ENCODE measurements around the gene VRK1. TPM values are rescaled to one million over a fixed set of nuclear protein-coding genes. Genes with fewer than 3 reads are reported as not detected.

VRK1 gene
- total and polyA plus RNA-seq, 4 donors = 1.8 to 50.4 (median 3.3) TPM

- Histone ChIP-seq H3K27ac (ENCODE audit: low read depth in 1 of 2, low read length in 2 of 2) (no peak overlapping the region), H3K9ac (ENCODE audit: low read depth in 1 of 2, low read length in 2 of 2) (no peak overlapping the region), H3K36me3 (ENCODE audit: control insufficient read depth in 4 of 4, insufficient read depth in 3 of 4, low read depth in 1 of 4, low read length in 3 of 4) (no peaks in the 10 kb centered on the region), H3K9me3 (ENCODE audit: control insufficient read depth in 4 of 4, low read length in 3 of 4) (no peaks in the 10 kb centered on the region), H3K4me3 (ENCODE audit: low read depth in 1 of 3, low read length in 3 of 3) (no peak overlapping the region), H3K4me1 (ENCODE audit: control insufficient read depth in 4 of 4, insufficient read depth in 4 of 4, low read length in 3 of 4) (no peaks in the 10 kb centered on the region), H3K27me3 (ENCODE audit: control insufficient read depth in 4 of 4, insufficient read depth in 4 of 4, low read length in 3 of 4) (peaks cover 0 to 3% (median 0%) of the 10 kb centered on the region in 4 donors)
- TF ChIP-seq ATF3 (IDR thresholded peaks at IDR 0.05) = no peak
- TF ChIP-seq FOXA2 (IDR thresholded peaks at IDR 0.05) = no peak
- TF ChIP-seq RXRA (IDR thresholded peaks at IDR 0.05) = no peak
- no peak for DNase-seq (ENCODE audit: low spot score)
- 82% methylated on average over 3 of the region's 3 CpGs for WGBS
Observed at GRCh38 chr14:96781371-96781770, 15.8 kb upstream of the VRK1 start.

GRCh38 chr14:96782436-96782835 is 14.7 kb upstream of the VRK1 start:
- Histone ChIP-seq H3K9me3 (ENCODE audit: control insufficient read depth in 4 of 4, low read length in 3 of 4) (no peaks in the 10 kb centered on the region), H3K4me1 (ENCODE audit: control insufficient read depth in 4 of 4, insufficient read depth in 4 of 4, low read length in 3 of 4) (no peaks in the 10 kb centered on the region), H3K4me3 (ENCODE audit: low read depth in 1 of 3, low read length in 3 of 3) (no peak overlapping the region), H3K27ac (ENCODE audit: low read depth in 1 of 2, low read length in 2 of 2) (no peak overlapping the region), H3K9ac (ENCODE audit: low read depth in 1 of 2, low read length in 2 of 2) (no peak overlapping the region), H3K27me3 (ENCODE audit: control insufficient read depth in 4 of 4, insufficient read depth in 4 of 4, low read length in 3 of 4) (peaks cover 0 to 3% (median 0%) of the 10 kb centered on the region in 4 donors), H3K36me3 (ENCODE audit: control insufficient read depth in 4 of 4, insufficient read depth in 3 of 4, low read depth in 1 of 4, low read length in 3 of 4) (no peaks in the 10 kb centered on the region)
- TF ChIP-seq SP1 (IDR thresholded peaks at IDR 0.05) (no peak), YY1 (IDR thresholded peaks at IDR 0.05) (no peak), RAD21 (IDR thresholded peaks at IDR 0.05) (no peak), RXRA (IDR thresholded peaks at IDR 0.05) (no peak), GABPA (IDR thresholded peaks at IDR 0.05 in 1 of 2, conservative IDR thresholded peaks at IDR 0.05 in 1 of 2) (no peak), TAF1 (conservative IDR thresholded peaks at IDR 0.05) (no peak), FOXA2 (IDR thresholded peaks at IDR 0.05) (no peak), JUND (IDR thresholded peaks at IDR 0.05) (no peak), ZBTB33 (IDR thresholded peaks at IDR 0.05) (no peak), HNF4A (conservative IDR thresholded peaks at IDR 0.05) (no peak), MAX (IDR thresholded peaks at IDR 0.05) (no peak), HNF4G (IDR thresholded peaks at IDR 0.05) (no peak)
- WGBS = 81% methylated on average over 8 of the region's 8 CpGs
- DNase-seq (ENCODE audit: low spot score) = no peak

- H3K9ac ChIP-seq (ENCODE audit: low read depth in 1 of 2, low read length in 2 of 2) = no peak overlapping the region
- 74% methylated on average over 10 of the region's 10 CpGs for WGBS
Observed at GRCh38 chr14:96783043-96783914, 13.9 kb upstream of the VRK1 start.

More at GRCh38 chr14:96783043-96783914, 13.9 kb upstream of the VRK1 start:
- DNase-seq (ENCODE audit: low spot score) = no peak
- H3K4me1 ChIP-seq (ENCODE audit: control insufficient read depth in 4 of 4, insufficient read depth in 4 of 4, low read length in 3 of 4) = no peaks in the 10 kb centered on the region
- H3K4me3 ChIP-seq (ENCODE audit: low read depth in 1 of 3, low read length in 3 of 3) = no peak overlapping the region
- H3K27ac ChIP-seq (ENCODE audit: low read depth in 1 of 2, low read length in 2 of 2) = no peak overlapping the region
- no peaks in the 10 kb centered on the region for H3K27me3 ChIP-seq (ENCODE audit: control insufficient read depth in 4 of 4, insufficient read depth in 4 of 4, low read length in 3 of 4)
- H3K9me3 ChIP-seq (ENCODE audit: control insufficient read depth in 4 of 4, low read length in 3 of 4) = no peaks in the 10 kb centered on the region
- TF ChIP-seq ZBTB33 (IDR thresholded peaks at IDR 0.05) (no peak), HNF4G (IDR thresholded peaks at IDR 0.05) (no peak), EGR1 (IDR thresholded peaks at IDR 0.05; ENCODE audit: low read depth in 2 of 2) (no peak)
- no peaks in the 10 kb centered on the region for H3K36me3 ChIP-seq (ENCODE audit: control insufficient read depth in 4 of 4, insufficient read depth in 3 of 4, low read depth in 1 of 4, low read length in 3 of 4)

All from liver (tissue), 9 donors.